Colonic mucosa (tissue), 4 donors: ENCODE measurements around the gene CSF3R. TPM values are rescaled to one million over a fixed set of nuclear protein-coding genes. Genes with fewer than 3 reads are reported as not detected.

Experiments used
- DNase-seq: peaks from one replicate; pipeline ENCODE4 v3.0.0-alpha.2; 2020
- H3K27ac ChIP-seq: fragments of 200-600 bp; one replicate; pipeline ENCODE4 v1.8.0; 2021
- H3K27me3 ChIP-seq: fragments of 200-600 bp; one replicate; pipeline ENCODE4 v1.8.0; 2021
- H3K36me3 ChIP-seq: fragments of 200-600 bp; one replicate; pipeline ENCODE4 v1.8.0; 2021
- H3K4me1 ChIP-seq: fragments of 200-600 bp; one replicate; pipeline ENCODE4 v1.8.0; 2021; ENCODE audit warnings: mild to moderate bottlenecking
- H3K4me3 ChIP-seq: fragments of 200-600 bp; one replicate; pipeline ENCODE4 v1.8.0; 2021
- H3K9ac ChIP-seq, 2 donors: one replicate each; pipeline ENCODE4 v1.7.0; 2013; ENCODE audit warnings: control low read depth in 2 of 2, low read depth in 2 of 2, low read length in 2 of 2
- H3K9me3 ChIP-seq: fragments of 200-600 bp; one replicate; pipeline ENCODE4 v1.8.0; 2021
- CTCF ChIP-seq: fragments of 200-600 bp; IDR thresholded peaks from one replicate; pipeline ENCODE4 v1.8.0; 2022; ENCODE audit warnings: antibody characterized with exemption, mild to moderate bottlenecking
- intact Hi-C: fragments of 100-400 bp; cut with DNase I; formaldehyde crosslinking; loops from one replicate; pipeline ENCODE4 v1.14.1; 2022
- total RNA-seq, 2 donors: library from RNA; stranded (reverse); fragmentation: NEBNext Ultra II Directional in 1 of 2; extraction: Animal tissue kit (Norgen Biotek cat#: 25700) in 1 of 2; gene quantifications; one replicate each; pipeline ENCODE4 v1.2.1, GENCODE V29; 2021
- donor health status: healthy.
- donor health status: DM: no; HTN: no; CAD: no.
- donor health status: DM: no; HTN: no; CAD: no.

The CSF3R gene
- total RNA-seq, 2 donors from 2014 or later: 1.1 to 3.8 TPM

- DNase-seq: no peak
- no peaks in the 10 kb centered on the region for H3K9me3 ChIP-seq
- no peaks in the 10 kb centered on the region for H3K36me3 ChIP-seq
- H3K27me3 ChIP-seq: no peaks in the 10 kb centered on the region
- H3K4me1 ChIP-seq: no peaks in the 10 kb centered on the region
- H3K9ac ChIP-seq: no peak overlapping the region
- no peak overlapping the region for H3K4me3 ChIP-seq
- intact Hi-C loops: no loop called here
- no peak for TF ChIP-seq CTCF
- H3K27ac ChIP-seq: no peak overlapping the region
Measured at GRCh38 chr1:36443297-36443696, 39.4 kb downstream of the CSF3R start.

DNA sequence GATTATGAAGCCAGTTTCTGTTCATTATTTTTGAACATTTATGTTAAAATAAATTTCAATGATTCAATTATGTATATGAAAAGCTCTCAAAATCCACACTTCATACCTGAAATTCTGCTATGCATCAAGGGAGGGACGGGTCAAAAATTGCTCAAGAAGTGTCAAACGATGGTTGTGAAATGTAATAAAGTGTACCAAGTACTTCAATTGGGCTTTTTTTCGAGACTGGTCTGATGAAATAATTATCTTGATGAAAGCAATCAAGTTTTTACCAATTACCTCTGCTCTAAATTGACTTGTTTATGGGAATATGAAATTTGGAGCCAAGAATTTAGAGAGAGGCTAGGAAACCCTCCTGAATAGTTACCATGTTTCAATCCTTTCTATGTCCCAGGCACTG lies 40.4 kb downstream of the CSF3R start:
- Histone ChIP-seq H3K36me3 (no peaks in the 10 kb centered on the region), H3K27ac (no peak overlapping the region), H3K4me3 (no peak overlapping the region), H3K9ac (no peak overlapping the region), H3K4me1 (no peaks in the 10 kb centered on the region), H3K9me3 (no peaks in the 10 kb centered on the region), H3K27me3 (no peaks in the 10 kb centered on the region)
- no peak for TF ChIP-seq CTCF
- no peak for DNase-seq
- intact Hi-C loops: no loop called here

- TF ChIP-seq CTCF: no peak
- H3K9me3 ChIP-seq: no peaks in the 10 kb centered on the region
- no peak overlapping the region for H3K27ac ChIP-seq
- intact Hi-C loops: no loop called here
- no peaks in the 10 kb centered on the region for H3K4me1 ChIP-seq
- H3K36me3 ChIP-seq: no peaks in the 10 kb centered on the region
- H3K4me3 ChIP-seq: no peak overlapping the region
- no peak overlapping the region for H3K9ac ChIP-seq
- DNase-seq: no peak
- H3K27me3 ChIP-seq: no peaks in the 10 kb centered on the region
Measured at GRCh38 chr1:36440646-36441045, 42.1 kb downstream of the CSF3R start.

DNA sequence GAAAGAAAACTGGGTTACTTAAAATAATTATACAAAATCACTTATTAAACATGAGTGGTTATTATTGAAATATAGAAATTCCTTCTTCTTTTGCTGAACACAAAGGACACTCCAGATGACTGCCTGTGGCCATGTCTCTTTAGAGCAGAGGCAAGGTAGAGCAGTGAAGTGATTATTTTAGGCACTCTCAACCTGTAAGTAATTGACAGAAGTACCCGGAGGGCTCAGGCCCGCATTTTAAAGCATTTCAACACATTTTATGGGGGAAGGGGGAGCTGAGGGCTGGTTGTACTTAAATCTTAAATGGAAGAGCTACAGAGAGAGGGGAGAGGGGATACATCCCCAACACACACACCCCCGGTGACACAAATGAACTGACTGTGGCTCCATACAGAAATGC lies 42.7 kb downstream of the CSF3R start:
- intact Hi-C loops: no loop called here
- Histone ChIP-seq H3K27me3 (no peaks in the 10 kb centered on the region), H3K4me1 (no peaks in the 10 kb centered on the region), H3K4me3 (no peak overlapping the region), H3K9me3 (no peaks in the 10 kb centered on the region), H3K27ac (no peak overlapping the region), H3K9ac (no peak overlapping the region), H3K36me3 (no peaks in the 10 kb centered on the region)
- TF ChIP-seq CTCF: no peak
- DNase-seq: no peak

- no peak overlapping the region for H3K4me3 ChIP-seq
- no peaks in the 10 kb centered on the region for H3K4me1 ChIP-seq
- no peaks in the 10 kb centered on the region for H3K9me3 ChIP-seq
- intact Hi-C loops: no loop called here
- H3K9ac ChIP-seq: no peak overlapping the region
- DNase-seq: no peak
- TF ChIP-seq CTCF: no peak
- H3K27ac ChIP-seq: no peak overlapping the region
- no peaks in the 10 kb centered on the region for H3K27me3 ChIP-seq
- no peaks in the 10 kb centered on the region for H3K36me3 ChIP-seq
Measured at GRCh38 chr1:36438715-36439114, 44.0 kb downstream of the CSF3R start.

DNA sequence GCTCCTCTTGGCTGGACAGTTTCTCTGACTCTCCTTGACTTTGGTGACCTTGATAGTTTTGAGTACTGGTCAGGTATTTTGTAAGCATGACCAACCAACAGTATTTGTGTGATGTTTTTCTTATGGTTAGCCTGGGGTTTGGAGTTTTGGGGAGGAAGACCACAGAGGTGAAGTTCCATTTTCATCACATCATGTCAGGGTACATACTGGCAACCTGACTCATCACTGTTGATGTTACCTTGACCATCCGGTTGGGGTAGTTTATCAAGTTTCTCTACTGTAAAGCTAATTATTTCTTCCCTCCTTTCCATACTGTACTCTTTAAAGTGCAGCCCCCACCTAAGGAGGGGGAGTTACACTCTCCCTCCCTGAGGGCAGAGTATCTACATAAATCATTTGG lies 45.9 kb downstream of the CSF3R start:
- Histone ChIP-seq H3K36me3 (no peaks in the 10 kb centered on the region), H3K27me3 (no peaks in the 10 kb centered on the region), H3K4me1 (no peaks in the 10 kb centered on the region)

More for the DNA sequence above, 45.9 kb downstream of the CSF3R start:
- intact Hi-C loops: no loop called here
- H3K9ac ChIP-seq: no peak overlapping the region
- TF ChIP-seq CTCF: no peak
- no peak overlapping the region for H3K27ac ChIP-seq
- DNase-seq: no peak
- H3K9me3 ChIP-seq: no peaks in the 10 kb centered on the region
- H3K4me3 ChIP-seq: no peak overlapping the region
